ENCODE measurements around the gene OPA1. TPM values are rescaled to one million over a fixed set of nuclear protein-coding genes. Genes with fewer than 3 reads are reported as not detected.
"Not testable (repeated sequence)": the region's sequence is repeated elsewhere in the genome, so short reads cannot be mapped to it uniquely, and the experiment has no call there.

Gene OPA1
- total RNA-seq, 1 donor from 2014 or later: 124 TPM

DNA sequence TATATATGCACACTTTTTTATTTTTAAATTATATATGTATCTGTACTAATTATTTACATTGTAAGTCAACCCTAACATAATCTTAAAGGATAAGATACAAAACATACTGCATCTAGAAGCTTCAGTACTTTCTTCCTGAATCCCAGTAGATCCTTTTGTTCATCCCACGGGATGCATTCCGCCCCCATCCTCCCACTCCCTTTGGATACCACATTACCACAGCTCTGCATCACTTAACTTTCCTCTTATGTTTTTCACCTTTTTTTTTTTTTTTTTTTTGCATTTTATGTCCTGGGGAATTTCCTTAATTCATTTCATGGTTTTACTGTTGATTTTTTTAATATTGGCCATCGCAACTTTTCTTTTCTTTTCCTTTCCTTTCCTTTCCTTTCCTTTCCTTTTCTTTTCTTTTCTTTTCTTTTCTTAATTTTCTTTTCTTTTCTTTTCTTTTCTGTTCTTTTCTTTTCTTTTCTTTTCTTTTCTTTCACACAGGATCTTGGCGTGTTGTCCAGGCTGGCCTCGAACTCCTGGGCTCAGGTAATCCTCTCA, 3.0 kb downstream of the OPA1 start:
- Histone ChIP-seq H3K27me3 (ENCODE audit: low read depth) (no peaks in the 10 kb centered on the region), H3K4me1 (peaks cover 66% of the 10 kb centered on the region), H3K4me3 (no peak overlapping the region), H3K9me3 (replicated peaks) (no peaks in the 10 kb centered on the region), H3K36me3 (peaks cover 20% of the 10 kb centered on the region), H3K27ac (replicated peaks) (no peak overlapping the region)
- intact Hi-C loops (cut with micrococcal nuclease): no loop called here
- no peak for DNase-seq
- TF ChIP-seq, protein P1, sequence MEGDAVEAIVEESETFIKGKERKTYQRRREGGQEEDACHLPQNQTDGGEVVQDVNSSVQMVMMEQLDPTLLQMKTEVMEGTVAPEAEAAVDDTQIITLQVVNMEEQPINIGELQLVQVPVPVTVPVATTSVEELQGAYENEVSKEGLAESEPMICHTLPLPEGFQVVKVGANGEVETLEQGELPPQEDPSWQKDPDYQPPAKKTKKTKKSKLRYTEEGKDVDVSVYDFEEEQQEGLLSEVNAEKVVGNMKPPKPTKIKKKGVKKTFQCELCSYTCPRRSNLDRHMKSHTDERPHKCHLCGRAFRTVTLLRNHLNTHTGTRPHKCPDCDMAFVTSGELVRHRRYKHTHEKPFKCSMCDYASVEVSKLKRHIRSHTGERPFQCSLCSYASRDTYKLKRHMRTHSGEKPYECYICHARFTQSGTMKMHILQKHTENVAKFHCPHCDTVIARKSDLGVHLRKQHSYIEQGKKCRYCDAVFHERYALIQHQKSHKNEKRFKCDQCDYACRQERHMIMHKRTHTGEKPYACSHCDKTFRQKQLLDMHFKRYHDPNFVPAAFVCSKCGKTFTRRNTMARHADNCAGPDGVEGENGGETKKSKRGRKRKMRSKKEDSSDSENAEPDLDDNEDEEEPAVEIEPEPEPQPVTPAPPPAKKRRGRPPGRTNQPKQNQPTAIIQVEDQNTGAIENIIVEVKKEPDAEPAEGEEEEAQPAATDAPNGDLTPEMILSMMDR (IDR thresholded peaks at IDR 0.05; ENCODE audit: borderline replicate concordance): no peak

GRCh38 chr3:193598202-193598601, 5.2 kb downstream of the OPA1 start:
- H3K9me3 ChIP-seq (replicated peaks): no peaks in the 10 kb centered on the region
- no peak for DNase-seq
- H3K36me3 ChIP-seq: peaks cover 20% of the 10 kb centered on the region
- peaks cover 76% of the 10 kb centered on the region for H3K4me1 ChIP-seq
- TF ChIP-seq, protein P1 (IDR thresholded peaks at IDR 0.05; ENCODE audit: borderline replicate concordance): no peak
- no peak overlapping the region for H3K27ac ChIP-seq (replicated peaks)
- H3K4me3 ChIP-seq: no peak overlapping the region
- intact Hi-C loops (cut with micrococcal nuclease): no loop called here
- no peaks in the 10 kb centered on the region for H3K27me3 ChIP-seq (ENCODE audit: low read depth)

DNA sequence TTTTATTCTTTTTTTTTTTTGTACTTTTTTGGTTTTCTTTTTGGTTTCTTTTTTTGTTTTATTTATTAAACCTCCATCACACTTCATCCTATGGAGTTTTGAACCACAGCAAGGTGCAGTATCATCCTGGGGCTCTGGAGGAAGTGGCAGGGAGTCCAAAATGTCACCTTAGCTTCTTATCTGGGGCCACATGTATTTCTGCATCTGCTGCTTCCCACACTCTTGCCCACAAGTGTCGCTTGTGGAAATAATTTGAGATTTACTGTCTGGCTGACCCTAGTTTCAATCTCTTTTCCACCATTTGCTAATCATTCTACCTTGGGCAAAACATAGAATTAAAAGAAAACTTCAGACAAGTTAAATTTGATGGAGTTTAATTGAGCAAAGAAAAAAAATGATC, 6.4 kb downstream of the OPA1 start:
- no peak overlapping the region for H3K27ac ChIP-seq (replicated peaks)
- peaks cover 64% of the 10 kb centered on the region for H3K4me1 ChIP-seq
- H3K36me3 ChIP-seq: peaks cover 20% of the 10 kb centered on the region
- H3K9me3 ChIP-seq (replicated peaks): no peaks in the 10 kb centered on the region
- TF ChIP-seq, protein P1 (IDR thresholded peaks at IDR 0.05; ENCODE audit: borderline replicate concordance): no peak
- H3K27me3 ChIP-seq (ENCODE audit: low read depth): no peaks in the 10 kb centered on the region
- no peak overlapping the region for H3K4me3 ChIP-seq
- intact Hi-C loops (cut with micrococcal nuclease): no loop called here
- DNase-seq: no peak

GRCh38 chr3:193605876-193606275, 12.9 kb downstream of the OPA1 start:
- H3K36me3 ChIP-seq: no peaks in the 10 kb centered on the region
- intact Hi-C loops (cut with micrococcal nuclease): no loop called here
- no peak overlapping the region for H3K4me3 ChIP-seq
- no peaks in the 10 kb centered on the region for H3K9me3 ChIP-seq (replicated peaks)
- DNase-seq: no peak
- no peaks in the 10 kb centered on the region for H3K27me3 ChIP-seq (ENCODE audit: low read depth)
- H3K27ac ChIP-seq (replicated peaks): no peak overlapping the region
- peaks cover 20% of the 10 kb centered on the region for H3K4me1 ChIP-seq
- TF ChIP-seq, protein P1 (IDR thresholded peaks at IDR 0.05; ENCODE audit: borderline replicate concordance): peak; percentile 88

GRCh38 chr3:193606892-193607291, 13.9 kb downstream of the OPA1 start:
- intact Hi-C loops (cut with micrococcal nuclease); H3K4me3 ChIP-seq; H3K36me3 ChIP-seq; H3K27ac ChIP-seq (replicated peaks); DNase-seq; H3K9me3 ChIP-seq (replicated peaks); H3K27me3 ChIP-seq (ENCODE audit: low read depth); H3K4me1 ChIP-seq: not testable (repeated sequence)

GRCh38 chr3:193610516-193610915, 17.5 kb downstream of the OPA1 start:
- intact Hi-C loops (cut with micrococcal nuclease); DNase-seq; H3K4me3 ChIP-seq; H3K4me1 ChIP-seq; H3K27ac ChIP-seq (replicated peaks); H3K27me3 ChIP-seq (ENCODE audit: low read depth): not testable (repeated sequence)
- peaks cover 14% of the 10 kb centered on the region for H3K36me3 ChIP-seq
- H3K9me3 ChIP-seq (replicated peaks): peaks cover 12% of the 10 kb centered on the region

Measured in left ventricle myocardium inferior (tissue), 1 donor.